IMR-90 (cell line): Measurements from ENCODE around the gene PTPRN2. TPM values are rescaled to one million over a fixed set of nuclear protein-coding genes. Genes with fewer than 3 reads are reported as not detected.

Source experiments
- ATAC-seq: fragments of 200-7000 bp; cut with Tn5 transposase; 2 replicates; pipeline ENCODE4 v1.9.1; 2020; ENCODE audit warnings: low read depth, mild to moderate bottlenecking, moderate library complexity
- BruUV-seq: library from RNA; stranded (reverse); fragments of 400-500 nt; replicated peaks from 2 replicates; lab custom pipeline; 2021; lab: Mats Ljungman, UMichigan
- CTCF ChIA-PET: fragments of 300-600 bp; formaldehyde crosslinking; extraction: SDS; loops from one replicate; lab custom pipeline; 2021; ENCODE audit warnings: antibody characterized with exemption; lab: Yijun Ruan, JAX
- POLR2A ChIA-PET: fragments of 300-600 bp; sonication (Branson Sonifier 250); formaldehyde crosslinking; loops from one replicate; lab custom pipeline; 2022; ENCODE audit warnings: antibody characterized with exemption; ENCODE audit not compliant: unreplicated experiment; lab: Charles Lee
- DNase-seq: peaks from one replicate; pipeline ENCODE4 v3.0.0; 2013
- H2AFZ ChIP-seq: replicated peaks from 2 replicates; pipeline ENCODE3; 2013; ENCODE audit warnings: low read length, mild to moderate bottlenecking; ENCODE audit not compliant: poor library complexity
- H2AK5ac ChIP-seq: 2 replicates; pipeline ENCODE4 v1.6.1; 2013; ENCODE audit warnings: low read depth, low read length, inconsistent platforms
- H2AK9ac ChIP-seq: replicated peaks from 2 replicates; pipeline ENCODE3; 2013; ENCODE audit warnings: mild to moderate bottlenecking, low read depth, low read length, moderate library complexity; ENCODE audit not compliant: poor library complexity
- H2BK120ac ChIP-seq: 2 replicates; pipeline ENCODE4 v1.6.1; 2013; ENCODE audit warnings: low read depth, low read length, inconsistent platforms
- H2BK15ac ChIP-seq: 3 replicates; pipeline ENCODE4 v1.6.1; 2013; ENCODE audit warnings: low read depth, low read length, inconsistent platforms
- H2BK20ac ChIP-seq: 2 replicates; pipeline ENCODE4 v1.6.1; 2013; ENCODE audit warnings: low read depth, mild to moderate bottlenecking, inconsistent platforms, low read length, moderate library complexity
- H2BK5ac ChIP-seq: 2 replicates; pipeline ENCODE4 v1.6.1; 2013; ENCODE audit warnings: mild to moderate bottlenecking, low read depth, low read length, inconsistent platforms; ENCODE audit not compliant: poor library complexity, severe bottlenecking
- H3K14ac ChIP-seq: replicated peaks from 2 replicates; pipeline ENCODE4 v1.6.1; 2013; ENCODE audit warnings: low read depth, low read length, inconsistent platforms
- H3K18ac ChIP-seq: 2 replicates; pipeline ENCODE4 v1.6.1; 2013; ENCODE audit warnings: low read depth, low read length, control low read depth
- H3K23ac ChIP-seq: 2 replicates; pipeline ENCODE4 v1.6.1; 2013; ENCODE audit warnings: low read depth, low read length, inconsistent platforms
- H3K27ac ChIP-seq: 2 replicates; pipeline ENCODE4 v1.5.1; 2013; ENCODE audit warnings: mild to moderate bottlenecking, control low read depth, low read length; ENCODE audit not compliant: insufficient read depth
- H3K27me3 ChIP-seq: 2 replicates; pipeline ENCODE4 v1.6.1; 2013; ENCODE audit warnings: low read length; ENCODE audit not compliant: control insufficient read depth, insufficient read depth
- H3K36me3 ChIP-seq: 2 replicates; pipeline ENCODE4 v1.6.1; 2013; ENCODE audit warnings: low read length, mixed read lengths; ENCODE audit not compliant: control insufficient read depth, insufficient read depth
- H3K4ac ChIP-seq: 2 replicates; pipeline ENCODE4 v1.6.1; 2013; ENCODE audit warnings: low read depth, low read length, inconsistent platforms
- H3K4me1 ChIP-seq: 2 replicates; pipeline ENCODE4 v1.6.1; 2013; ENCODE audit warnings: low read length, mixed read lengths; ENCODE audit not compliant: control insufficient read depth, insufficient read depth
- H3K4me2 ChIP-seq: 2 replicates; pipeline ENCODE4 v1.6.1; 2013; ENCODE audit warnings: low read depth, mild to moderate bottlenecking, control low read depth, low read length, moderate library complexity
- H3K4me3 ChIP-seq: 2 replicates; pipeline ENCODE4 v1.5.1; 2013; ENCODE audit warnings: low read depth, mild to moderate bottlenecking, control low read depth, low read length, moderate library complexity; ENCODE audit not compliant: insufficient read depth
- H3K56ac ChIP-seq: 2 replicates; pipeline ENCODE4 v1.6.1; 2013; ENCODE audit warnings: low read length, inconsistent platforms; ENCODE audit not compliant: insufficient read depth; ENCODE audit errors: extremely low read depth
- H3K79me1 ChIP-seq, 2 experiments: 2 replicates each; pipeline ENCODE4 v1.6.1; 2013; ENCODE audit warnings: low read length in 2 of 2, inconsistent platforms in 1 of 2, low read depth in 1 of 2
- H3K9ac ChIP-seq: 2 replicates; pipeline ENCODE4 v1.6.1; 2013; ENCODE audit warnings: low read depth, low read length, control low read depth
- H3K9me1 ChIP-seq: 2 replicates; pipeline ENCODE4 v1.6.1; 2013; ENCODE audit warnings: low read length, inconsistent platforms; ENCODE audit not compliant: insufficient read depth
- H3K9me3 ChIP-seq: 2 replicates; pipeline ENCODE4 v1.6.1; 2013; ENCODE audit warnings: low read length; ENCODE audit not compliant: control insufficient read depth, insufficient read depth
- H4K20me1 ChIP-seq: 2 replicates; pipeline ENCODE4 v1.6.1; 2013; ENCODE audit warnings: low read length, inconsistent platforms; ENCODE audit not compliant: insufficient read depth
- H4K5ac ChIP-seq: 2 replicates; pipeline ENCODE4 v1.6.1; 2013; ENCODE audit warnings: mild to moderate bottlenecking, low read depth, low read length, control low read depth
- H4K8ac ChIP-seq, 2 experiments: 2 replicates each; pipeline ENCODE4 v1.6.1; 2013; ENCODE audit warnings: low read depth in 2 of 2, low read length in 2 of 2, control low read depth in 1 of 2, inconsistent platforms in 1 of 2
- H4K91ac ChIP-seq: 2 replicates; pipeline ENCODE4 v1.6.1; 2013; ENCODE audit warnings: low read depth, low read length, inconsistent platforms; ENCODE audit not compliant: insufficient read depth
- MAZ ChIP-seq: IDR thresholded peaks from 2 replicates; pipeline ENCODE4 v1.6.1; 2012; ENCODE audit warnings: low read depth, mild to moderate bottlenecking, low read length, improper control_type of control experiment, moderate library complexity, borderline replicate concordance
- MXI1 ChIP-seq: IDR thresholded peaks from 2 replicates; pipeline ENCODE4 v1.6.1; 2012; ENCODE audit warnings: low read depth, mild to moderate bottlenecking, low read length, moderate library complexity, borderline replicate concordance
- WGBS, 2 experiments: methylation state at CpG; one replicate each; pipeline versions ENCODE4 v1.1.5 to v1.1.7; 2013; ENCODE audit warnings: missing lambda C conversion rate in 2 of 2; ENCODE audit not compliant: insufficient read length in 1 of 2; ENCODE audit errors: extremely low coverage in 2 of 2; 5-methylcytosine and 5-hydroxymethylcytosine counted together
- dilution Hi-C: fragments of 300-500 bp; cut with HindIII; formaldehyde crosslinking; loops from one replicate; pipeline ENCODE4 v1.14.3; 2018; ENCODE audit warnings: low sequenced_read_pairs; ENCODE audit not compliant: unreplicated experiment
- in situ Hi-C: fragments of 300-500 bp; cut with MboI; formaldehyde crosslinking; loops from 3 replicates; pipeline ENCODE4 v1.14.3; 2019; ENCODE audit warnings: low sequenced_read_pairs, inconsistent platforms, mixed read lengths
- intact Hi-C: fragments of 100-400 bp; cut with micrococcal nuclease; formaldehyde crosslinking; loops from 2 replicates; pipeline ENCODE4 v1.10.0; 2022
- polyA plus RNA-seq, 3 experiments: library from polyadenylated mRNA; depleted of rRNA; stranded (reverse); fragments of >200 nt; gene quantifications; 2 replicates each; pipeline ENCODE4 v1.2.3, GENCODE V29; 2012; ENCODE audit warnings: low replicate concordance in 1 of 3
- total RNA-seq: library from RNA; depleted of rRNA; stranded (reverse); fragments of >200 nt; gene quantifications from 2 replicates; pipeline ENCODE4 v1.2.3, GENCODE V29; 2012

PTPRN2 gene
- total and polyA plus RNA-seq, 2 of the 4 experiments (the other 2 are of a cell fraction) = 0.03 TPM; not detected in 1

DNA sequence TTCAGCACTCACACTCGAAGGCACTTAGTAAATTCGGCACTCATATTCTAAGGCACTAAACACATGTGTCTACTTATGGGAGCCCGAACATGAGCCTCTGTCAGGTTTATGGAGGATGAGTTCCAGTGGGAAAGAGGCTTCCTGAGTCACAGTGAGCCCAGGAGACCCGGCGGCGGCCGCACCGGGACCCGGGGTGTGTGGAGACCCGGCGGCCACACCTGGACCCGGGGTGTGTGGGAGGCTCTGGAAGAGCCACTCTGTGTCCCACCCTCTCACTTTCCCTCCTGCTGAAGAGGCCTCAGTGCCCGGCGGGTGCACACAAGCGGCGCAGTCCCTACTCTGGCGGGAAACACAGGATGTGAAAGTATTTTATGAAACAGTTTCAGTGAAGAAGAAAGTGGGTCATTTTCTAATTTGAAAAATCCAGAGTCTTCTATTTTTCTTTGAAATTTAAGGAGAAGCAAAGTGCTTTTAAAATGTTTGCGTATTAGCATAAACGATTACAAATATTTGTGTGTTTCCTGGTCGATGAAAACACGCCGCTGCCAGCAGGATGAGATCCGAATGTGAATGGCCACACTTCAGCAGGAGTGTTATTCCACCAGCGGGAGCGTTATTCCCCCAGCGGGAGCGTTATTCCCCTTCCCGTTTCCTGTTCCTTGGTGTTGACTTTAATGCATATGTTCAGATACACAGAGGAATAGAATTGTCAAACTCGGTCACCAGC lies 625.7 kb downstream of the PTPRN2 start:
- Histone ChIP-seq H2BK120ac (no peak overlapping the region), H2AK9ac (peak overlapping the region; percentile 15), H3K4me2 (no peak overlapping the region), H3K4me3 (no peak overlapping the region), H2AFZ (no peak overlapping the region), H3K14ac (no peak overlapping the region), H2BK5ac (no peak overlapping the region), H2BK20ac (no peak overlapping the region), H3K9ac (no peak overlapping the region), H2AK5ac (no peak overlapping the region), H3K56ac (no peak overlapping the region), H2BK15ac (no peak overlapping the region), H3K27ac (no peak overlapping the region), H4K8ac (no peak overlapping the region), H3K79me1 (no peaks in the 10 kb centered on the region), H3K4ac (no peak overlapping the region), H3K23ac (no peak overlapping the region), H4K20me1 (no peaks in the 10 kb centered on the region), H3K18ac (no peak overlapping the region), H4K91ac (no peak overlapping the region), H3K4me1 (no peaks in the 10 kb centered on the region), H4K5ac (no peak overlapping the region), H3K9me1 (no peaks in the 10 kb centered on the region), H3K9me3 (peaks cover 22% of the 10 kb centered on the region), H3K36me3 (no peaks in the 10 kb centered on the region), H3K27me3 (no peaks in the 10 kb centered on the region)
- DNase-seq = no peak
- ChIA-PET CTCF (no interaction called here), POLR2A (no interaction called here)
- WGBS, 2 experiments = 0% methylated on average over 1 of the region's 29 CpGs; no CpG with 5 or more reads in 1 of the 2 experiments
- no TSS peak for BruUV-seq
- dilution Hi-C loops (no loop called here), intact Hi-C loops (no loop called here), in situ Hi-C loops (no loop called here)
- ATAC-seq = no peak
- no peak for TF ChIP-seq MAZ
- TF ChIP-seq MXI1 = no peak
